A549 (cell line): ENCODE measurements around the gene ESYT2. TPM values are rescaled to one million over a fixed set of nuclear protein-coding genes. Genes with fewer than 3 reads are reported as not detected.

ENCODE experiments used
- ATAC-seq, 2 experiments: fragments of 200-7000 bp in 1 of 2; fragments of >200 bp in 1 of 2; cut with Nextera tagmentation in 1 of 2; cut with Tn5 transposase in 1 of 2; 3 replicates each; pipeline versions ENCODE4 v1.8.0 to v1.9.1; 2018 to 2020; ENCODE audit warnings: mild to moderate bottlenecking in 1 of 2, moderate library complexity in 1 of 2
- CTCF ChIA-PET: fragments of 300-600 bp; sonication (Branson Sonifier 250); formaldehyde crosslinking; extraction: SDS; loops from one replicate; lab custom pipeline; 2021; ENCODE audit warnings: antibody characterized with exemption, inconsistent platforms; lab: Yijun Ruan, JAX
- POLR2A ChIA-PET: fragments of 350-600 bp; formaldehyde crosslinking; extraction: SDS; loops from one replicate; lab custom pipeline; 2021; ENCODE audit warnings: antibody characterized with exemption, inconsistent platforms; lab: Yijun Ruan, JAX
- DNase-seq, 2 experiments: peaks; one replicate each; pipeline versions ENCODE4 v3.0.0 to v3.0.0-alpha.2; 2011 to 2016; ENCODE audit warnings: low read depth in 1 of 2, low spot score in 1 of 2
- FAIRE-seq: peaks from 2 replicates; lab custom pipeline; 2011; peaks lifted over from hg19 to GRCh38; lab: Jason Lieb, UNC
- H3K27ac ChIP-seq, 2 experiments: fragments of >200 bp; sonication (Bioruptor Twin); formaldehyde crosslinking; 3 replicates each; pipeline ENCODE4 v1.5.1; 2016 to 2017
- H3K4me1 ChIP-seq: fragments of >200 bp; sonication (Bioruptor Twin); formaldehyde crosslinking; 3 replicates; pipeline ENCODE4 v1.6.1; 2016
- H3K4me2 ChIP-seq: fragments of >200 bp; sonication (Bioruptor Twin); formaldehyde crosslinking; 3 replicates; pipeline ENCODE4 v1.6.1; 2016
- H3K4me3 ChIP-seq: fragments of >200 bp; sonication (Bioruptor Twin); formaldehyde crosslinking; 3 replicates; pipeline ENCODE4 v1.5.1; 2016
- H3K9me3 ChIP-seq: fragments of >200 bp; sonication (Bioruptor Twin); formaldehyde crosslinking; 3 replicates; pipeline ENCODE4 v1.6.1; 2016
- CBX8 ChIP-seq: fragments of 200-600 bp; sonication (generic); IDR thresholded peaks from 2 replicates; pipeline ENCODE4 v1.6.1; 2016
- HEYL ChIP-seq: fragments of 250-450 bp; sonication (Bioruptor Pico); IDR thresholded peaks from 2 replicates; pipeline ENCODE4 v1.8.0; 2021; ENCODE audit warnings: mild to moderate bottlenecking, moderate library complexity
- HOXB5 ChIP-seq: fragments of 250-450 bp; sonication (Bioruptor Pico); IDR thresholded peaks from 2 replicates; pipeline ENCODE4 v1.5.0; 2020; ENCODE audit warnings: mild to moderate bottlenecking, moderate library complexity
- KDM1A ChIP-seq: fragments of 200-600 bp; sonication (generic); IDR thresholded peaks from 2 replicates; pipeline ENCODE4 v1.6.1; 2016; ENCODE audit warnings: low read depth, mild to moderate bottlenecking
- PHF8 ChIP-seq: fragments of 200-600 bp; sonication (generic); IDR thresholded peaks from 2 replicates; pipeline ENCODE4 v1.6.1; 2016; ENCODE audit warnings: low read depth, mild to moderate bottlenecking, antibody characterized with exemption, moderate library complexity, borderline replicate concordance
- POLR2A ChIP-seq: IDR thresholded peaks from 2 replicates; pipeline ENCODE4 v1.6.1; 2012; ENCODE audit warnings: mild to moderate bottlenecking, low read length
- RAD21 ChIP-seq, 2 experiments: fragments of >200 bp in 1 of 2; sonication (Bioruptor Twin) in 1 of 2; formaldehyde crosslinking in 1 of 2; IDR thresholded peaks in 1 of 2; conservative IDR thresholded peaks in 1 of 2; 2 replicates in 1 of 2; 3 replicates in 1 of 2; pipeline ENCODE4 v1.6.1; 2012 to 2018; ENCODE audit warnings: inconsistent platforms in 1 of 2
- RNF2 ChIP-seq: fragments of 200-600 bp; sonication (generic); IDR thresholded peaks from 2 replicates; pipeline ENCODE4 v1.6.1; 2016; ENCODE audit warnings: low read depth, mild to moderate bottlenecking, antibody characterized with exemption, moderate library complexity, borderline replicate concordance
- SMC3 ChIP-seq: fragments of >200 bp; sonication (Bioruptor Twin); formaldehyde crosslinking; IDR thresholded peaks from 3 replicates; pipeline ENCODE4 v1.6.1; 2018; ENCODE audit warnings: inconsistent platforms
- TFCP2L1 ChIP-seq: fragments of 250-450 bp; sonication (Bioruptor Pico); IDR thresholded peaks from 2 replicates; pipeline ENCODE4 v1.5.0; 2021; ENCODE audit warnings: mild to moderate bottlenecking
- ZC3H11A ChIP-seq: fragments of 450-650 bp; IDR thresholded peaks from 2 replicates; pipeline ENCODE4 v1.6.1; 2014; ENCODE audit warnings: antibody characterized with exemption, mild to moderate bottlenecking
- ZFP36 ChIP-seq: fragments of 450-650 bp; IDR thresholded peaks from 2 replicates; pipeline ENCODE4 v1.6.1; 2014; ENCODE audit warnings: borderline replicate concordance; ENCODE audit not compliant: partially characterized antibody
- ZSCAN20 ChIP-seq: fragments of 250-450 bp; sonication (Bioruptor Pico); IDR thresholded peaks from 2 replicates; pipeline ENCODE4 v1.8.0; 2022; ENCODE audit warnings: mild to moderate bottlenecking, moderate library complexity
- WGBS: methylation state at CpG from one replicate; pipeline ENCODE4 v1.1.6; 2017; ENCODE audit errors: missing lambda C conversion rate; 5-methylcytosine and 5-hydroxymethylcytosine counted together
- polyA plus RNA-seq, 4 experiments: library from polyadenylated mRNA; depleted of rRNA in 3 of 4; stranded (reverse); fragments of >200 nt; fragmentation: RNase III in 1 of 4; extraction: RNeasy Plus Mini Kit Qiagen cat#74134 plus additional on column Dnase treatment in 1 of 4; gene quantifications; 2 replicates in 3 of 4; 3 replicates in 1 of 4; pipeline ENCODE4 v1.2.3, GENCODE V29; 2011 to 2017
- TF ChIP-seq, protein P1 (sequence below): IDR thresholded peaks from 2 replicates; pipeline ENCODE4 v1.6.1; 2012
- TF ChIP-seq, protein P2 (sequence below): fragments of >200 bp; sonication (Bioruptor Twin); formaldehyde crosslinking; IDR thresholded peaks from 3 replicates; pipeline ENCODE4 v1.5.1; 2016
- TF ChIP-seq, protein P3 (sequence below): IDR thresholded peaks from 2 replicates; pipeline ENCODE4 v1.6.1; 2012; ENCODE audit warnings: low read depth, borderline replicate concordance
- TF ChIP-seq, protein P4 (sequence below): fragments of 150-350 bp; IDR thresholded peaks from 2 replicates; pipeline ENCODE4 v1.6.1; 2014; ENCODE audit warnings: low read depth, mild to moderate bottlenecking, low read length
- TF ChIP-seq, protein P5 (sequence below): fragments of 250-450 bp; sonication (Bioruptor Pico); IDR thresholded peaks from 2 replicates; pipeline ENCODE4 v1.5.0; 2020; ENCODE audit warnings: low read depth, mild to moderate bottlenecking, moderate library complexity

ESYT2 gene
- polyA plus RNA-seq, 2 of the 4 experiments (the other 2 are of a cell fraction), result 45.8 to 77.0 TPM

DNA sequence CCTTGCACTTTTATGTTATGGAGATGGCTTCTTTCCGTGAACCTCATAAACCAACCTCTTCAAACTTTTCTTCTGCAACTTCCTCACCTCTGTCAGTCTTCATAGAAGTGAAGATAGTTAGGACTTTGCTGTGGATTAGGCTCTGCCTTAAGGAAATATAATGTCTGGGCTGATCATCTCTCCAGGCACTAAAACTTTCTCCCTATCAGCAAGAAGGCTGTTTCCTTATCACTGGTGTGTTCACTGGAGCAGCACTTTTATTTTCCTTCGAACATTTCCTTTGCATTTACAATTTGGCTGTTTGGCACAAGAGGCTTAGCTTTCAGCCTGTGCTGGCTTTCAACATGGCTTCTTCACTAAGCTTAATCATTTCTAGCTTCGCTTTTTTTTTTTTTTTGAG lies 52.8 kb downstream of the ESYT2 start:
- DNase-seq (no peak), ATAC-seq (no peak), FAIRE-seq (no peak)
- no peaks in the 10 kb centered on the region for H3K9me3 ChIP-seq
- POLR2A ChIA-PET, result no interaction called here
- TF ChIP-seq SMC3, result no peak
- no peak for TF ChIP-seq POLR2A
- no peak for TF ChIP-seq HEYL (CRISPR knock-in tag)
- TF ChIP-seq, protein P1, sequence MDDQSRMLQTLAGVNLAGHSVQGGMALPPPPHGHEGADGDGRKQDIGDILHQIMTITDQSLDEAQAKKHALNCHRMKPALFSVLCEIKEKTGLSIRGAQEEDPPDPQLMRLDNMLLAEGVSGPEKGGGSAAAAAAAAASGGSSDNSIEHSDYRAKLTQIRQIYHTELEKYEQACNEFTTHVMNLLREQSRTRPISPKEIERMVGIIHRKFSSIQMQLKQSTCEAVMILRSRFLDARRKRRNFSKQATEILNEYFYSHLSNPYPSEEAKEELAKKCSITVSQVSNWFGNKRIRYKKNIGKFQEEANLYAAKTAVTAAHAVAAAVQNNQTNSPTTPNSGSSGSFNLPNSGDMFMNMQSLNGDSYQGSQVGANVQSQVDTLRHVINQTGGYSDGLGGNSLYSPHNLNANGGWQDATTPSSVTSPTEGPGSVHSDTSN, result no peak
- TF ChIP-seq CBX8, result no peak
- no peak for TF ChIP-seq TFCP2L1
- no peak for TF ChIP-seq ZC3H11A
- TF ChIP-seq, protein P2, sequence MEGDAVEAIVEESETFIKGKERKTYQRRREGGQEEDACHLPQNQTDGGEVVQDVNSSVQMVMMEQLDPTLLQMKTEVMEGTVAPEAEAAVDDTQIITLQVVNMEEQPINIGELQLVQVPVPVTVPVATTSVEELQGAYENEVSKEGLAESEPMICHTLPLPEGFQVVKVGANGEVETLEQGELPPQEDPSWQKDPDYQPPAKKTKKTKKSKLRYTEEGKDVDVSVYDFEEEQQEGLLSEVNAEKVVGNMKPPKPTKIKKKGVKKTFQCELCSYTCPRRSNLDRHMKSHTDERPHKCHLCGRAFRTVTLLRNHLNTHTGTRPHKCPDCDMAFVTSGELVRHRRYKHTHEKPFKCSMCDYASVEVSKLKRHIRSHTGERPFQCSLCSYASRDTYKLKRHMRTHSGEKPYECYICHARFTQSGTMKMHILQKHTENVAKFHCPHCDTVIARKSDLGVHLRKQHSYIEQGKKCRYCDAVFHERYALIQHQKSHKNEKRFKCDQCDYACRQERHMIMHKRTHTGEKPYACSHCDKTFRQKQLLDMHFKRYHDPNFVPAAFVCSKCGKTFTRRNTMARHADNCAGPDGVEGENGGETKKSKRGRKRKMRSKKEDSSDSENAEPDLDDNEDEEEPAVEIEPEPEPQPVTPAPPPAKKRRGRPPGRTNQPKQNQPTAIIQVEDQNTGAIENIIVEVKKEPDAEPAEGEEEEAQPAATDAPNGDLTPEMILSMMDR, result no peak
- TF ChIP-seq, protein P3, sequence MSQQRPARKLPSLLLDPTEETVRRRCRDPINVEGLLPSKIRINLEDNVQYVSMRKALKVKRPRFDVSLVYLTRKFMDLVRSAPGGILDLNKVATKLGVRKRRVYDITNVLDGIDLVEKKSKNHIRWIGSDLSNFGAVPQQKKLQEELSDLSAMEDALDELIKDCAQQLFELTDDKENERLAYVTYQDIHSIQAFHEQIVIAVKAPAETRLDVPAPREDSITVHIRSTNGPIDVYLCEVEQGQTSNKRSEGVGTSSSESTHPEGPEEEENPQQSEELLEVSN, result no peak
- H3K27ac ChIP-seq, result no peak overlapping the region
- H3K4me3 ChIP-seq, result no peak overlapping the region
- H3K4me2 ChIP-seq, result no peak overlapping the region
- 91% methylated on average over 3 of the region's 3 CpGs for WGBS
- H3K4me1 ChIP-seq, result no peaks in the 10 kb centered on the region
- CTCF ChIA-PET, result interaction anchor here (0.6 kb wide), 1 partner anchor 28 kb away, joined by 4 read pairs; no protein-coding TSS in a partner anchor

DNA sequence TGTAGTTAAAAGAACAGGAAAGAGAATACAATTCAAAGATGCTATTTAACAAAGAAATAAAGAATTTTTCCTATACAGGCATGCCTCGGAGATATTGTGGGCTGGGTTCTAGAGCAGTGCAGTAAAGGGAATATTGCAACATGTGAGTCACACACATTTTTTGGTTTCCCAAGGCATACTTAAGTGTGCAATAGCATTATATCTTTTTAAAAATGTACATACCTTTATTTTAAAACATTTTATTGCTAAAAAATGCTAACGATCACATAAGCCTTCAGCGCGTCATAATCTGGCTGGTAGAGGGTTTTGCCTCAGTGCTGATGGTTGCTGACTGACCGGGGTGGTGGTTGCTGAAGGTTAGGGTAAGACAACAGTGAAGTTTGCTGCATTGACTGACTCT lies 54.4 kb downstream of the ESYT2 start:
- no peaks in the 10 kb centered on the region for H3K9me3 ChIP-seq
- WGBS, result 95% methylated on average over 5 of the region's 5 CpGs
- H3K4me1 ChIP-seq, result no peaks in the 10 kb centered on the region
- ChIA-PET CTCF (interaction anchor here (1.7 kb wide), 1 partner anchor 29 kb away, joined by 5 read pairs; no protein-coding TSS in a partner anchor), POLR2A (no interaction called here)
- H3K27ac ChIP-seq, result no peak overlapping the region
- DNase-seq (no peak), FAIRE-seq (no peak), ATAC-seq (no peak)
- TF ChIP-seq ZSCAN20 (no peak), PHF8 (no peak), RAD21 (conservative IDR thresholded peaks at IDR 0.05 in 1 of 2, IDR thresholded peaks at IDR 0.05 in 1 of 2) (no peak), KDM1A (no peak), CBX8 (no peak), HEYL (CRISPR knock-in tag) (no peak)
- H3K4me3 ChIP-seq, result no peak overlapping the region
- no peak overlapping the region for H3K4me2 ChIP-seq

DNA sequence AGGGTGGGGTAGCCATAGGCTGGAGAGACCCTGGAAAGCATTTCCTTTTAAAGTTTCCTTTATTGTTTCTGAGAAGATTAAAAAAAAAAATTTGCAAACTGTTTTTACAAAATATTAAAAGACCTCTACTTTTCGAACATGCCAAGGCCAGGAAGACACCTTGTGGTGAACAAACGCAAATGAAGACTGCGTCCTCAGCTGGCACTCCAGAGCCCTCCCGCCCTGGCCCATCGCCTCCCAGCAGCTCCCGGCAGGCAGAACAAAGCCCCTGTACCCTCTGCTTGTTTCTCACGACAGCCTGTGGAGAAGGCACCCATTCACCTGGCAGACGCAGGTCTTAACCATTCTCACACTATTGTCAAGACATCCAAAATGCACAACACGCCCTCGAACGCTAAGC lies 56.4 kb downstream of the ESYT2 start:
- DNase-seq (no peak), ATAC-seq (peak in 1 of 2 experiments; percentile 72; a peak in 2 of 6 replicates), FAIRE-seq (no peak)
- 90% methylated on average over 11 of the region's 11 CpGs for WGBS
- TF ChIP-seq CBX8, result no peak
- TF ChIP-seq ZFP36, result no peak
- no peak for TF ChIP-seq PHF8
- TF ChIP-seq, protein P3, result no peak
- TF ChIP-seq RNF2, result no peak
- TF ChIP-seq, protein P4, sequence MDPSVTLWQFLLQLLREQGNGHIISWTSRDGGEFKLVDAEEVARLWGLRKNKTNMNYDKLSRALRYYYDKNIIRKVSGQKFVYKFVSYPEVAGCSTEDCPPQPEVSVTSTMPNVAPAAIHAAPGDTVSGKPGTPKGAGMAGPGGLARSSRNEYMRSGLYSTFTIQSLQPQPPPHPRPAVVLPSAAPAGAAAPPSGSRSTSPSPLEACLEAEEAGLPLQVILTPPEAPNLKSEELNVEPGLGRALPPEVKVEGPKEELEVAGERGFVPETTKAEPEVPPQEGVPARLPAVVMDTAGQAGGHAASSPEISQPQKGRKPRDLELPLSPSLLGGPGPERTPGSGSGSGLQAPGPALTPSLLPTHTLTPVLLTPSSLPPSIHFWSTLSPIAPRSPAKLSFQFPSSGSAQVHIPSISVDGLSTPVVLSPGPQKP, result no peak
- TF ChIP-seq, protein P5, sequence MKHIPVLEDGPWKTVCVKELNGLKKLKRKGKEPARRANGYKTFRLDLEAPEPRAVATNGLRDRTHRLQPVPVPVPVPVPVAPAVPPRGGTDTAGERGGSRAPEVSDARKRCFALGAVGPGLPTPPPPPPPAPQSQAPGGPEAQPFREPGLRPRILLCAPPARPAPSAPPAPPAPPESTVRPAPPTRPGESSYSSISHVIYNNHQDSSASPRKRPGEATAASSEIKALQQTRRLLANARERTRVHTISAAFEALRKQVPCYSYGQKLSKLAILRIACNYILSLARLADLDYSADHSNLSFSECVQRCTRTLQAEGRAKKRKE (CRISPR knock-in tag), result no peak
- no peak for TF ChIP-seq HOXB5 (CRISPR knock-in tag)
- ChIA-PET CTCF (interaction anchor here (1.0 to 1.1 kb wide), 2 partner anchors 11 to 13 kb away, joined by 3 to 5 read pairs; no protein-coding TSS in a partner anchor), POLR2A (no interaction called here)
- Histone ChIP-seq H3K4me1 (no peaks in the 10 kb centered on the region), H3K4me2 (no peak overlapping the region), H3K27ac (no peak overlapping the region), H3K4me3 (no peak overlapping the region), H3K9me3 (no peaks in the 10 kb centered on the region)
